ENCODE measurements around the gene NDUFA6.

NDUFA6 gene

GRCh38 chr22:42076764-42077485 is 13.6 kb downstream of the NDUFA6 start:
- WGBS (ENCODE audit: insufficient coverage), result 96% methylated on average over 20 of the region's 20 CpGs
- no peak overlapping the region for H3K4me3 ChIP-seq (ENCODE audit: control insufficient read depth in 1 of 7, extremely low read depth in 1 of 7, insufficient read depth in 4 of 7, low read depth in 2 of 7, low read length in 6 of 7)
- no peaks in the 10 kb centered on the region for H3K27me3 ChIP-seq (replicated peaks in 2 of 5; ENCODE audit: control insufficient read depth in 4 of 5, insufficient read depth in 5 of 5, low read length in 4 of 5)
- peaks cover 5 to 36% (median 20%) of the 10 kb centered on the region in 4 experiments for H3K4me1 ChIP-seq (ENCODE audit: control extremely low read depth in 1 of 4, control insufficient read depth in 4 of 4, insufficient read depth in 4 of 4, low read length in 3 of 4)
- no peak overlapping the region for H3K27ac ChIP-seq (ENCODE audit: insufficient read depth in 1 of 2, low read depth in 1 of 2, low read length in 2 of 2, poor library complexity in 1 of 2, severe bottlenecking in 2 of 2)
- CTCF ChIA-PET, result interaction anchor here (1.2 to 2.2 kb wide), 4 partner anchors 13 to 111 kb away, joined by 3 to 5 read pairs (median 4); partner anchors contain the start of gene NDUFA6
- peaks cover 0 to 3% (median 0%) of the 10 kb centered on the region in 5 experiments for H3K9me3 ChIP-seq (ENCODE audit: control extremely low read depth in 1 of 5, control insufficient read depth in 4 of 5, insufficient read depth in 2 of 5, low read depth in 1 of 5, low read length in 4 of 5)
- POLR2A ChIA-PET, result interaction anchor here (1.0 kb wide), 1 partner anchor 13 kb away, joined by 3 read pairs; the partner anchor contains the start of gene NDUFA6
- peaks cover 0 to 16% (median 8%) of the 10 kb centered on the region in 4 experiments for H3K36me3 ChIP-seq (ENCODE audit: control insufficient read depth in 4 of 4, insufficient read depth in 4 of 4, low read length in 3 of 4)
- no peak for DNase-seq

- peak overlapping the region in 1 of 2 experiments; percentile 54 for H3K27ac ChIP-seq (ENCODE audit: insufficient read depth in 1 of 2, low read depth in 1 of 2, low read length in 2 of 2, poor library complexity in 1 of 2, severe bottlenecking in 2 of 2)
- no peak for DNase-seq
- peak overlapping the region in 4 of 7 experiments; percentile 65 to 85 (median 76) for H3K4me3 ChIP-seq (ENCODE audit: control insufficient read depth in 1 of 7, extremely low read depth in 1 of 7, insufficient read depth in 4 of 7, low read depth in 2 of 7, low read length in 6 of 7)
- peaks cover 0 to 3% (median 0%) of the 10 kb centered on the region in 5 experiments for H3K9me3 ChIP-seq (ENCODE audit: control extremely low read depth in 1 of 5, control insufficient read depth in 4 of 5, insufficient read depth in 2 of 5, low read depth in 1 of 5, low read length in 4 of 5)
- H3K4me1 ChIP-seq (ENCODE audit: control extremely low read depth in 1 of 4, control insufficient read depth in 4 of 4, insufficient read depth in 4 of 4, low read length in 3 of 4), result peaks cover 0 to 42% (median 29%) of the 10 kb centered on the region in 4 experiments
- peaks cover 0 to 13% (median 6%) of the 10 kb centered on the region in 4 experiments for H3K36me3 ChIP-seq (ENCODE audit: control insufficient read depth in 4 of 4, insufficient read depth in 4 of 4, low read length in 3 of 4)
- POLR2A ChIA-PET, result no interaction called here
- H3K27me3 ChIP-seq (replicated peaks in 2 of 5; ENCODE audit: control insufficient read depth in 4 of 5, insufficient read depth in 5 of 5, low read length in 4 of 5), result no peaks in the 10 kb centered on the region
- WGBS (ENCODE audit: insufficient coverage), result 88% methylated on average over 5 of the region's 9 CpGs
- CTCF ChIA-PET, result interaction anchor here (0.6 to 2.4 kb wide), 7 partner anchors 12 to 109 kb away, joined by 3 to 9 read pairs (median 4); partner anchors contain the start of gene SEPTIN3
Observed at GRCh38 chr22:42074846-42075676, 15.5 kb downstream of the NDUFA6 start.

- ChIA-PET POLR2A (no interaction called here), CTCF (interaction anchor here (2.4 kb wide), 1 partner anchor 106 kb away, joined by 9 read pairs; the partner anchor contains the start of gene SEPTIN3)
- Histone ChIP-seq H3K4me1 (ENCODE audit: control extremely low read depth in 1 of 4, control insufficient read depth in 4 of 4, insufficient read depth in 4 of 4, low read length in 3 of 4) (peaks cover 5 to 48% (median 36%) of the 10 kb centered on the region in 4 experiments), H3K4me3 (ENCODE audit: control insufficient read depth in 1 of 7, extremely low read depth in 1 of 7, insufficient read depth in 4 of 7, low read depth in 2 of 7, low read length in 6 of 7) (peak within 1 kb of the TSS in 6 of 7 experiments; percentile 44 to 85 (median 74)), H3K9me3 (ENCODE audit: control extremely low read depth in 1 of 5, control insufficient read depth in 4 of 5, insufficient read depth in 2 of 5, low read depth in 1 of 5, low read length in 4 of 5) (peaks cover 0 to 3% (median 0%) of the 10 kb centered on the region in 5 experiments), H3K27ac (ENCODE audit: insufficient read depth in 1 of 2, low read depth in 1 of 2, low read length in 2 of 2, poor library complexity in 1 of 2, severe bottlenecking in 2 of 2) (peak within 1 kb of the TSS in 1 of 2 experiments; percentile 54), H3K36me3 (ENCODE audit: control insufficient read depth in 4 of 4, insufficient read depth in 4 of 4, low read length in 3 of 4) (peaks cover 0 to 13% (median 6%) of the 10 kb centered on the region in 4 experiments), H3K27me3 (replicated peaks in 2 of 5; ENCODE audit: control insufficient read depth in 4 of 5, insufficient read depth in 5 of 5, low read length in 4 of 5) (no peaks in the 10 kb centered on the region)
- DNase-seq, result peak; percentile 54 to 72 (median 67)
- under 1% methylated on average over 38 of the region's 55 CpGs for WGBS (ENCODE audit: insufficient coverage)
Observed at GRCh38 chr22:42074132-42074811, 16.3 kb downstream of the NDUFA6 start, which contains the start of gene PHETA2. Gene PHETA2 (plus strand): TSS chr22:42074248. CDS start chr22:42077294, 3,046 bp downstream.

GRCh38 chr22:42073621-42074041 is 16.9 kb downstream of the NDUFA6 start:
- Histone ChIP-seq H3K4me1 (ENCODE audit: control extremely low read depth in 1 of 4, control insufficient read depth in 4 of 4, insufficient read depth in 4 of 4, low read length in 3 of 4) (peaks cover 5 to 41% (median 30%) of the 10 kb centered on the region in 4 experiments), H3K27ac (ENCODE audit: insufficient read depth in 1 of 2, low read depth in 1 of 2, low read length in 2 of 2, poor library complexity in 1 of 2, severe bottlenecking in 2 of 2) (no peak overlapping the region)
- POLR2A ChIA-PET, result no interaction called here

GRCh38 chr22:42072606-42073330 is 17.8 kb downstream of the NDUFA6 start:
- CTCF ChIA-PET, result no interaction called here
- WGBS (ENCODE audit: insufficient coverage), result 82% methylated on average over 7 of the region's 8 CpGs
- H3K4me3 ChIP-seq (ENCODE audit: control insufficient read depth in 1 of 7, extremely low read depth in 1 of 7, insufficient read depth in 4 of 7, low read depth in 2 of 7, low read length in 6 of 7), result no peak overlapping the region

More at GRCh38 chr22:42073621-42074041, 16.9 kb downstream of the NDUFA6 start:
- H3K4me3 ChIP-seq (ENCODE audit: control insufficient read depth in 1 of 7, extremely low read depth in 1 of 7, insufficient read depth in 4 of 7, low read depth in 2 of 7, low read length in 6 of 7), result peak overlapping the region in 6 of 7 experiments; percentile 44 to 85 (median 74)
- 85% methylated on average over 13 of the region's 14 CpGs for WGBS (ENCODE audit: insufficient coverage)
- H3K9me3 ChIP-seq (ENCODE audit: control extremely low read depth in 1 of 5, control insufficient read depth in 4 of 5, insufficient read depth in 2 of 5, low read depth in 1 of 5, low read length in 4 of 5), result peaks cover 0 to 3% (median 0%) of the 10 kb centered on the region in 5 experiments
- no peaks in the 10 kb centered on the region for H3K27me3 ChIP-seq (replicated peaks in 2 of 5; ENCODE audit: control insufficient read depth in 4 of 5, insufficient read depth in 5 of 5, low read length in 4 of 5)
- H3K36me3 ChIP-seq (ENCODE audit: control insufficient read depth in 4 of 4, insufficient read depth in 4 of 4, low read length in 3 of 4), result peaks cover 0 to 13% (median 7%) of the 10 kb centered on the region in 4 experiments
- CTCF ChIA-PET, result interaction anchor here (2.4 kb wide), 1 partner anchor 106 kb away, joined by 9 read pairs; the partner anchor contains the start of gene SEPTIN3
- no peak for DNase-seq

More at GRCh38 chr22:42072606-42073330, 17.8 kb downstream of the NDUFA6 start:
- no peak for DNase-seq
- no peak overlapping the region for H3K27ac ChIP-seq (ENCODE audit: insufficient read depth in 1 of 2, low read depth in 1 of 2, low read length in 2 of 2, poor library complexity in 1 of 2, severe bottlenecking in 2 of 2)
- POLR2A ChIA-PET, result interaction anchor here (0.6 kb wide), 1 partner anchor 40 kb away, joined by 3 read pairs; no protein-coding TSS in a partner anchor
- peaks cover 1 to 15% (median 10%) of the 10 kb centered on the region in 4 experiments for H3K36me3 ChIP-seq (ENCODE audit: control insufficient read depth in 4 of 4, insufficient read depth in 4 of 4, low read length in 3 of 4)
- no peaks in the 10 kb centered on the region for H3K27me3 ChIP-seq (replicated peaks in 2 of 5; ENCODE audit: control insufficient read depth in 4 of 5, insufficient read depth in 5 of 5, low read length in 4 of 5)
- peaks cover 0 to 3% (median 0%) of the 10 kb centered on the region in 5 experiments for H3K9me3 ChIP-seq (ENCODE audit: control extremely low read depth in 1 of 5, control insufficient read depth in 4 of 5, insufficient read depth in 2 of 5, low read depth in 1 of 5, low read length in 4 of 5)
- H3K4me1 ChIP-seq (ENCODE audit: control extremely low read depth in 1 of 4, control insufficient read depth in 4 of 4, insufficient read depth in 4 of 4, low read length in 3 of 4), result peaks cover 5 to 40% (median 30%) of the 10 kb centered on the region in 4 experiments
